ENCODE data around the gene AURKA.
"Not testable (repeated sequence)": the region's sequence is repeated elsewhere in the genome, so short reads cannot be mapped to it uniquely, and the experiment has no call there.

The AURKA gene

GRCh38 chr20:56358600-56359211 is 33.3 kb downstream of the AURKA start, which contains the start of gene FAM210B:
Gene FAM210B, plus strand, starts transcription at chr20:56358974. Its CDS starts 32 bp downstream, at chr20:56359006.
- DNase-seq (ENCODE audit: low spot score) = peak; percentile 93

- no peak for DNase-seq (ENCODE audit: low spot score)
These were observed 33.9 kb downstream of the AURKA start for GRCh38 chr20:56358070-56358469.

- no peak for DNase-seq (ENCODE audit: low spot score)
These were observed 38.7 kb downstream of the AURKA start for GRCh38 chr20:56353356-56353755.

- no peak for DNase-seq (ENCODE audit: low spot score)
These were observed 39.5 kb downstream of the AURKA start for GRCh38 chr20:56352345-56353055.

DNA sequence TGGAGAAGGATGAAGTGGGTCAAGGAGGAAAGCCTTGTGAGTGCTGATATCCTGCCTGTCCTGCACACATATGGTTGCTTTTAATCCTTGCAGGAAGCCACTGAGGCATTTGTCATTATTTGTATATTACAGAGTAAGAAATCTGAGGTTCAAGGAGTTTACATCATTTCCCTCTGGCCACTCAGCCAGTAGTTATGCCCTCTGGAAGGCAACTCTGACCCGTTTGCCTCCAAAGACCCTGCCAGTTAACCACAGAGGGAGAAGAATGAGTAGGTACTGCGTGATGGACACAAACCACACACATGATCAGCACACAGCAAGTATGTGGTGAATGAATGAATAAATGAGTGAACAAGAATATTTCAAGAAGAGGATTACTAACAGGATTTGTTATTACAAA is 41.2 kb downstream of the AURKA start:
- no peak for DNase-seq (ENCODE audit: low spot score)

DNA sequence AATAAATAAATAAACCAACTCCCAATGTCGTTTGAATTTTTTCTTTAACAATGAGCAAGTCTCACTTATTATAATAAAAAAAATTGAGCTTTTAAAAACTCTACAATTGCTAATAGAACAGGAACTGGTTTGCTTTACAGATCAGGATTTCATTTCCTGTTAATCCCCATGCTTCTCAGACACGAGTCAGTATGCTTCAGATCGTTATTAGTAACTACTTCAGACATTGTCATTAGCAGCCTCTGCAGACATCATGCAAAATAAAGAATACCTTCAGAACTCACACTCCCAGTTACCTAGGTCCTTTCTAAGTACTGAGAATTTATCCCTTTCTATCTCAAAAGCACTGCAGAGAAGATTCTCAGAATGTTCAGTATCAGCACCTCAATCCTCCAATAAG is 43.3 kb downstream of the AURKA start:
- DNase-seq (ENCODE audit: low spot score) = no peak

DNA sequence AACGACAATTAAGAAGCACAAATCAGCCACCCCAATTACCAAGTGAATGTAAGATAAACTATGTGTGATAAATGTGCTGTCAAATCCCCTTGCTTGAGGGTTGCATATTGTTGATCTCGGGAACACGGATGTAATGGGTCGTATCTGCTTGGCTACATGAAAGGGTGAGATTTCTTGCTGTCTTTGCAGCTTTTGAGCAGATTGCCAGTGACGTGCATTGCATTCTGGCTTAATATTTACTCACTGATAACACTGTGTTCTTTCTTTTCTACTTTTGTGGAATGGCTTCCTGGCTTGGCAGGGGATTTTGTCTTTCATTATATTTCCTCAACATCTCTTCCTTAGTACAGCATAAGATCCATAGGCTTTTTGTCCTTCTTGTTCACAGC is 43.7 kb downstream of the AURKA start:
- DNase-seq (ENCODE audit: low spot score) = no peak

GRCh38 chr20:56347628-56348304 is 44.2 kb downstream of the AURKA start:
- no peak for DNase-seq (ENCODE audit: low spot score)

GRCh38 chr20:56345911-56346310 is 46.1 kb downstream of the AURKA start:
- DNase-seq (ENCODE audit: low spot score) = no peak

DNA sequence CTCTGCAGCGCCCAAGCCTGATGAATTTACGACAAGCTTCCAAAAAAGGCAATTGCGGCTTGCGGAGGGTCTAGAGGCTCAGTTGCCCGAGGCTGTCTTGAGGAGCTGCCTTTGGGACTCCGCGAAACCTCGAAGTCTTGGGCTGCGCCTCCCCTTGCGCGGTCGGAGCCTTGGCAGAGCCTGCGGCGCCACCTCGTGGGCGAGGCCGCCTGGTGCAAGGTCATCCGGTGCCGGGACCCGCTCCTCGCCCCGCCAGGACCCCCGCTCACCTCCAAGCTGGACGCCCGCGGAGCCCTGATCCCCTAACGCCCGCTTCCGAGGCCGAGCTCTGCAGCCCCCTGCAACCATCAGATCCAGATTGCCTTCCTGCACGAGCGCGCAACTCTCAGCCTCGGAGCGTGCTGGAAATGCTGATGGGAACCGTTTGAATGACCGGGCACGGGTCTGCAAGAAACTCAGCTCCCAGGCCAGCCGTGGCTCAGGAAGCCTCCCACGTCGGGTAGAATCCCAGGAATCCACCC is 48.1 kb downstream of the AURKA start:
- DNase-seq (ENCODE audit: low spot score) = peak; percentile 64

GRCh38 chr20:56342783-56343182 is 49.2 kb downstream of the AURKA start:
- DNase-seq (ENCODE audit: low spot score) = no peak

GRCh38 chr20:56336709-56337108 is 55.3 kb downstream of the AURKA start:
- not testable (repeated sequence) for DNase-seq (ENCODE audit: low spot score)

DNA sequence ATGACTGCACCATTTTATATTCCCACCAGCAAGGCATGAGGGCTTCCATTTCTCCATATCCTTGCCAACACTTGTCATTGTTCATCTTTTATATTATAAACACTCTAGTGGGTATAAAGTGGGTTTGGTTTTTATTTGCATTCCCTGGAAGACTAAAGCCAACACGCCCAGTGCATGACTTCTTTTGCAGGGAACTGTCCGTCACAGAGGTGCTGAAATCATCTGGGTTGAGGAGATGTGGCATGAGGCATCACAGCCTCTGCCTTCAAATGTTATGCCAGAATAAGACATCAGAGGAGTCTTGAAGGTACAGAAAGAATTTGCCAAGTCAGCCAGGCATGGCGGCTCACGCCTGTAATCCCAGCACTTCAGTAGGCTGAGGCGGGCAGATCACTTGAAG is 63.2 kb downstream of the AURKA start:
- DNase-seq (ENCODE audit: low spot score) = no peak

DNA sequence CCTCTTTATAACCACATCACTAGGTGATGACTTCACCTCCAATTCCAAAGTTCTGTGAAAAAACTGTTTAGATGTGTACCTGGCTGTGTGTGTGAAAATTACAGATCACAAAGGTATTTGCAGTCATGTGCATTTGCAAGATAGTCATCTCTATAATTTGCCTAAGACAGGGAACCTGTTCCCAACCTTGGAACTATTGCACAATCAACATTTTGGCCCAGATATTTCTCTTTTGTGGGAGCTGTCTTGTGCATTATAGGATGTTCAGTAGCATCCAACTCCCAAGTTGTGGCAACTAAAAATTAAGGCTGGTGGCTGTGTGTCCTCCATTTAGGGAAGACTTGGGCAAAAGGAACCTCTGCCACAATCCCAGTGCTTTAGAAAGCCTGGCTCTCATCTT is 67.2 kb downstream of the AURKA start:
- DNase-seq (ENCODE audit: low spot score) = no peak

DNA sequence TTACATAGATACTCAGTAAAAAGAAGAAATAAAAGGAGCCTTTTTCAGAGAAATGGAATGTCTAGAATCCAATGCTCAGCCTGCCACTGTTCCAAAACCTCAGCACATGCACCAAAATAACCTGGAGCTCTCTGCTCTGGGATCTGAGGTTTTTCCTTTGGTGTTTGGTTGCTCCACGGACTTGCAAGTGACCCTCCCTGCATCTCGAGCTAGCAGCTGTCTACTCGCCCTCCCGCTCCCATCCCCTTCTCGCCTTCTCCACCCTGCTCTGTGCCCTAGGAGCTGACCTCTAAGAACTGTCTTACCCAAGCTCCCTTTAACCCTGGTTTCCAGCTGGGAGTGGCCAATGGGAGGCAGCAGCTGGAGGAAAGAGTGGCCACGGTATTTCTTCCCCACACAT is 68.4 kb downstream of the AURKA start:
- no peak for DNase-seq (ENCODE audit: low spot score)

DNA sequence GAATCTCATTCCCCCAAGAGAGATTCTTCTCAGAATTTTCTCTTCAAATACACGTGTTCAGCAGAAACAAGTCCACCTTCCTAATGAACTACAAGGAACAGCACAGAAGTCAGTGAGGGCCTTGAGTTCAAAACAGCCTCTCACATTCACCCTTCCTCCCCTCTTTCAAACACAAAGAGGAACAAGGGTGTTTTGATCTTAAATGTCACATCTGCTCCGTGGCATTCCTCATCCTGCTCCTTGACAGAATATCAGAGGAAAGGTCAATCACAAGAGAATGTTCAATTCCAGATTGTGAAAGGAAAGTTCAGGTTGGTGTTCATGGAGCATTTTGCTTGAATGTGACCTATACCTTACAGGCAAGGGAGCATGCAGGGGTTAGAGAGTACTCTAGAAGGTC is 68.8 kb downstream of the AURKA start:
- no peak for DNase-seq (ENCODE audit: low spot score)

DNA sequence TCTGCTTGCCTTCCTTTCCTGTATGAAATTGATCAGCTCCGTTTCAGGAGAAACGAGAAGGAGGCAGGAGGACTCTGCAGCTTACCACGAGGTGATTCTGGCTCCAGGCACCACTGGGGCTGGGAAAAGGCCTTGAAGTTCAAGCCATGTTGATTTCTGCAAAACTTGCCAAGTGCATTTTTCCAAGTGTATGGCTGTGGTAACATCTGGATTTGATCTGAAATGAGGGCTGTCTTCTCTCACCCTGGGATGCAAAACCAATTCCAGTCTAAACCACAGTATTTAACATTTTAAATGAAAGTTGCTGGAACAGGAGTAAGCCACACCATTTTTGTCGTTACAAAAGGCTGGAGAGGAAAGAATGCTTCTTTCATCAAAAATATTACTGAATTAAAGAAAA is 69.3 kb downstream of the AURKA start:
- DNase-seq (ENCODE audit: low spot score) = no peak
